Gastroesophageal sphincter (tissue), 4 donors: ENCODE data around the gene TMEM134. TPM values are rescaled to one million over a fixed set of nuclear protein-coding genes. Genes with fewer than 3 reads are reported as not detected.

ENCODE experiments used
- ATAC-seq: fragments of 150-250 bp; one replicate; pipeline ENCODE4 v1.9.1; 2016; ENCODE audit warnings: mild to moderate bottlenecking, moderate library complexity
- H3K27ac ChIP-seq, 4 donors: fragments of 200-600 bp; sonication (generic) in 3 of 4; 1 replicate in 3 of 4; 2 replicates in 1 of 4; pipeline ENCODE4 v1.5.1; 2016 to 2019
- H3K27me3 ChIP-seq: fragments of 200-600 bp; sonication (generic); one replicate; pipeline ENCODE4 v1.5.1; 2019
- H3K36me3 ChIP-seq, 2 donors: fragments of 200-600 bp; sonication (generic); one replicate each; pipeline ENCODE4 v1.5.1; 2019; ENCODE audit warnings: control low read depth in 1 of 2
- H3K4me1 ChIP-seq, 3 donors: fragments of 200-600 bp; sonication (generic); 1 replicate in 2 of 3; 2 replicates in 1 of 3; pipeline ENCODE4 v1.5.1; 2016 to 2019; ENCODE audit warnings: control low read depth in 2 of 3
- H3K4me3 ChIP-seq, 2 donors: fragments of 200-600 bp; sonication (generic); one replicate each; pipeline ENCODE4 v1.5.1; 2019; ENCODE audit warnings: mild to moderate bottlenecking in 1 of 2, moderate library complexity in 1 of 2
- H3K9me3 ChIP-seq, 3 donors: fragments of 200-600 bp; sonication (generic); one replicate each; pipeline ENCODE4 v1.5.1; 2017 to 2019; ENCODE audit warnings: control low read depth in 2 of 3
- EP300 ChIP-seq: sonication (generic); formaldehyde crosslinking; IDR thresholded peaks from one replicate; pipeline ENCODE4 v1.6.1; 2017; ENCODE audit warnings: antibody characterized with exemption, mild to moderate bottlenecking
- POLR2A ChIP-seq, 2 donors: fragments of 450-650 bp; IDR thresholded peaks; one replicate each; pipeline ENCODE4 v1.6.1; 2017; ENCODE audit warnings: antibody characterized with exemption in 2 of 2, mild to moderate bottlenecking in 2 of 2, moderate library complexity in 1 of 2
- POLR2AphosphoS5 ChIP-seq: sonication (generic); formaldehyde crosslinking; IDR thresholded peaks from one replicate; pipeline ENCODE4 v1.6.1; 2017; ENCODE audit warnings: antibody characterized with exemption
- WGBS, 2 donors: methylation state at CpG; one replicate each; pipeline ENCODE4 v1.1.5; 2018; ENCODE audit warnings: low coverage in 1 of 2; 5-methylcytosine and 5-hydroxymethylcytosine counted together
- small RNA-seq, 4 donors: library from RNA; depleted of rRNA; stranded (forward); fragments of <200 nt; gene quantifications; one replicate each; pipeline ENCODE3, GENCODE V24; 2016
- total RNA-seq, 4 donors: library from RNA; depleted of rRNA; stranded (reverse); fragments of >200 nt; gene quantifications; one replicate each; pipeline ENCODE4 v1.1.0, GENCODE V29; 2016
- TF ChIP-seq, protein P1 (sequence below), 4 experiments: fragments of 200-600 bp in 2 of 4; fragments of 450-650 bp in 2 of 4; sonication (generic) in 1 of 4; IDR thresholded peaks; one replicate each; pipeline ENCODE4 v1.5.1; 2017 to 2019; ENCODE audit warnings: antibody characterized with exemption in 4 of 4, mild to moderate bottlenecking in 2 of 4, moderate library complexity in 2 of 4

The TMEM134 gene
- total RNA-seq, 4 donors from 2014 or later = 22.2 to 35.2 (median 32.5) TPM

DNA sequence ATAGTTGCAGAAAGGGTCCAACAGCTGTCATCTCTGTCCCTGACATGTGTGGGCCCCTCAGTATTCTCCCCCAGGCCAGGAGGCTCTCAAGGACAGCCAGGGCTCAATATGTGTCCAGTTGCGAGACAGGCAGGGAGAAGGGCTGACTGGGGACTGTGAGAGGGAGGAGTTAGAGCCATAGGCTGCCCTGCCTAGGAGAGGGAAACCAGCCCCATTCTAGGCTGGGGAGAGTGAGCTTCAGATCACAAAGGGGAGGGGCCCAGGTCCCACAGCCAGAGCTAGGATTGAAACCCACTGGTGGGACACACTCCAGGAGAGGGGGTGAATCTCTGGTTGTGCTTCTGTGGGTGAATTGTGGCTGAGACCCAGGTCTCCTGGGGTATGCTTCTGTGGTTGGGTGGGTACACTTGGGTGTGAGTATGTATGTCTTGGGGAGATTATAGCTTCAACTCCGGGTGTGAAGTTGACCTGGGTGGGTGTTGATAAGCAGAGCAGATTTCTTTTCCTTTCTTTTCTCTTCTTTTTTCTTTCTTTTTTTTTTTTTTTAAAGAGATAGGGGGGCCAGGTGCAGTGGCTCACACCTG is 55.7 kb downstream of the TMEM134 start:
- H3K4me3 ChIP-seq = no peak overlapping the region
- WGBS, 2 donors = 50% methylated on average over 1 of the region's 2 CpGs; no CpG with 5 or more reads in 1 of the 2 donors
- H3K36me3 ChIP-seq = no peaks in the 10 kb centered on the region
- H3K27me3 ChIP-seq = peaks cover 48% of the 10 kb centered on the region
- ATAC-seq = no peak
- no peak overlapping the region for H3K27ac ChIP-seq
- no peaks in the 10 kb centered on the region for H3K9me3 ChIP-seq
- H3K4me1 ChIP-seq = peaks cover 0 to 56% (median 6%) of the 10 kb centered on the region in 3 donors
- TF ChIP-seq POLR2AphosphoS5 (no peak), EP300 (no peak), POLR2A (IDR thresholded peaks at IDR 0.05) (no peak)
- TF ChIP-seq, protein P1, sequence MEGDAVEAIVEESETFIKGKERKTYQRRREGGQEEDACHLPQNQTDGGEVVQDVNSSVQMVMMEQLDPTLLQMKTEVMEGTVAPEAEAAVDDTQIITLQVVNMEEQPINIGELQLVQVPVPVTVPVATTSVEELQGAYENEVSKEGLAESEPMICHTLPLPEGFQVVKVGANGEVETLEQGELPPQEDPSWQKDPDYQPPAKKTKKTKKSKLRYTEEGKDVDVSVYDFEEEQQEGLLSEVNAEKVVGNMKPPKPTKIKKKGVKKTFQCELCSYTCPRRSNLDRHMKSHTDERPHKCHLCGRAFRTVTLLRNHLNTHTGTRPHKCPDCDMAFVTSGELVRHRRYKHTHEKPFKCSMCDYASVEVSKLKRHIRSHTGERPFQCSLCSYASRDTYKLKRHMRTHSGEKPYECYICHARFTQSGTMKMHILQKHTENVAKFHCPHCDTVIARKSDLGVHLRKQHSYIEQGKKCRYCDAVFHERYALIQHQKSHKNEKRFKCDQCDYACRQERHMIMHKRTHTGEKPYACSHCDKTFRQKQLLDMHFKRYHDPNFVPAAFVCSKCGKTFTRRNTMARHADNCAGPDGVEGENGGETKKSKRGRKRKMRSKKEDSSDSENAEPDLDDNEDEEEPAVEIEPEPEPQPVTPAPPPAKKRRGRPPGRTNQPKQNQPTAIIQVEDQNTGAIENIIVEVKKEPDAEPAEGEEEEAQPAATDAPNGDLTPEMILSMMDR (IDR thresholded peaks at IDR 0.05) = no peak

DNA sequence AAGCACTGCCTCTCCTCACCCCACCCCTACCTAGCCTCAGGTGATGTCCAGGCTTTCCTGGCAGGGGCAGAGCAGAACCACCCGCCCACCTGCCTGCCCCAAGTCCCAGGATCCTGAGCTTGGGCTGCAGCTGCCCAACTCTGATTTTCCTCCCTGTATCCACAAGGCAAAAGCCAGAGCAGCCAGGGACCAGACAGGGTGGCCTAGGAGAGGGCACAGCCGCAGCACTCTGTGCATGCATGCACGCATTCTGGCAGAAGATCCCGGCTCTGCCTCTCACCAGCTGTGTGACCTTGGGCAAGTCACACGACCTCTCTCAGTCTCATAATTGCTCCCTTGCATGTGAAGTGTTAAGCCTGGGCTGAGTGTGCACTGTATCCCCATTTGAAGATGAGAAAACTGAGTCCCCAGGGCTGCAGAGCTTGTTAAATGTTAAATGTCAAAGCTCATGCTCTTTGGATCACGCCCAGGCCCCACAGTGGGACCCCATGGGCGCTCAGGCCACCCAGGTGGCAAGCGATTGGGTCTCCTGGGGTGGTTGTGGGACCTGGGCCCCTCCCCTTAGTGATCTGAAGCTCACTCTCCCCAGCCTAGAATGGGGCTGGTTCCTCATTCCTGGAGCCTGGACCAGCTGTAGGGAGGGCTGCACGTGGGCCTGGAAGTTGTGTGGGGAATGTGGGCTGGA is 56.4 kb downstream of the TMEM134 start:
- Histone ChIP-seq H3K27me3 (peaks cover 55% of the 10 kb centered on the region), H3K4me3 (no peak overlapping the region)

DNA sequence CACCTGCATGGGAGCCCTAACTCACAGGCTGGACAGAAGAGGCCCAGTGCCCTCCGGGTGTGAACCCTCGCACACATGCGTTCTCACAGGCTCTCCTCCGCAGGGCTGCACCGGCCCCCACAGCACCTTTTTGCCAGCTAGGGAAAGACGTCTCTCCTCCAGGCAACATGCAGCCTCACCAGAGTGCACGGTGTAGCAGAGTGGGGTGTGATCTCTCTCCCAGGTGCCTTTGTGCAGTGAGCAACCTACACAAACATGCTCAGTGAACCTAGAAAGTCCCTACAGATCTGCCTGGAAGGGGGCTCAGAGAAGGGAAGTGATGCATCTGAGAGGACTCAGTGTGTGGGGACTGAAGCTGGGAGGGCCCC is 57.3 kb downstream of the TMEM134 start:
- Histone ChIP-seq H3K4me3 (no peak overlapping the region), H3K9me3 (no peaks in the 10 kb centered on the region), H3K36me3 (no peaks in the 10 kb centered on the region), H3K4me1 (peaks cover 0 to 40% (median 6%) of the 10 kb centered on the region in 3 donors), H3K27me3 (peaks cover 64% of the 10 kb centered on the region), H3K27ac (no peak overlapping the region)
- WGBS, 2 donors = 10% methylated on average over 2 of the region's 7 CpGs; no CpG with 5 or more reads in 1 of the 2 donors
- ATAC-seq = no peak
- TF ChIP-seq EP300 (no peak), POLR2AphosphoS5 (no peak), POLR2A (IDR thresholded peaks at IDR 0.05) (no peak)
- TF ChIP-seq, protein P1 (IDR thresholded peaks at IDR 0.05) = no peak

More for the DNA sequence above, 56.4 kb downstream of the TMEM134 start:
- TF ChIP-seq EP300 = no peak
- TF ChIP-seq POLR2A (IDR thresholded peaks at IDR 0.05) = no peak
- TF ChIP-seq POLR2AphosphoS5 = no peak
- TF ChIP-seq, protein P1 (IDR thresholded peaks at IDR 0.05) = no peak
- Histone ChIP-seq H3K9me3 (no peaks in the 10 kb centered on the region), H3K27ac (no peak overlapping the region), H3K4me1 (peaks cover 0 to 49% (median 6%) of the 10 kb centered on the region in 3 donors), H3K36me3 (no peaks in the 10 kb centered on the region)
- no peak for ATAC-seq
- 70 to 77% methylated on average over 3 to 4 of the region's 9 CpGs for WGBS, 2 donors

Small RNA genes within 50 kb of the gene (small RNA-seq; reads per million reads assigned to genes)
- 0 to 0.13 (median 0) reads per million in 4 donors for gene MIR6752

Other genes with a start within 250 kb of the TMEM134 start
- 10 to 100 TPM; 44.0 to 76.9 (median 64.8) TPM for gene GRK2, start 202.8 kb downstream of the TMEM134 start, total RNA-seq
- 10 to 100 TPM; 25.6 to 61.6 (median 32.3) TPM for gene ANKRD13D, start 179.9 kb downstream of the TMEM134 start, total RNA-seq
- 10 to 100 TPM; 33.9 to 58.4 (median 41.9) TPM for gene SSH3, start 165.7 kb downstream of the TMEM134 start, total RNA-seq
- gene POLD4, start 115.7 kb downstream of the TMEM134 start, total RNA-seq = 10 to 100 TPM; 65.7 to 87.3 (median 74.4) TPM
- 10 to 100 TPM in 1 of 4 donors, 1 to 10 TPM in 3; 6.1 to 21.7 (median 9.4) TPM for gene CLCF1, start 95.7 kb downstream of the TMEM134 start, total RNA-seq
- 10 to 100 TPM in 2 of 4 donors, 1 to 10 TPM in 2; 8.5 to 16.0 (median 11.1) TPM for gene RAD9A, start 77.3 kb downstream of the TMEM134 start, total RNA-seq
- 10 to 100 TPM; 49.9 to 78.6 (median 63.4) TPM for gene PPP1CA, start 67.4 kb downstream of the TMEM134 start, total RNA-seq
- gene TBC1D10C, start 65.2 kb downstream of the TMEM134 start, total RNA-seq = 1 to 10 TPM in 3 of 4 donors, under 1 TPM in 1; 0.30 to 2.0 (median 1.5) TPM
- gene CARNS1, start 53.6 kb downstream of the TMEM134 start, total RNA-seq = 1 to 10 TPM in 3 of 4 donors, under 1 TPM in 1; 0.73 to 3.3 (median 1.6) TPM
- gene RPS6KB2, start 40.8 kb downstream of the TMEM134 start, total RNA-seq = 10 to 100 TPM; 35.8 to 49.7 (median 45.6) TPM
- 1 to 10 TPM; 3.5 to 6.4 (median 4.2) TPM for gene PTPRCAP, start 31.6 kb downstream of the TMEM134 start, total RNA-seq
- 10 to 100 TPM; 48.3 to 82.4 (median 67.6) TPM for gene CORO1B, start 25.8 kb downstream of the TMEM134 start, total RNA-seq
- gene GPR152, start 16.5 kb downstream of the TMEM134 start, total RNA-seq = not detected
- 1 to 10 TPM in 1 of 4 donors, under 1 TPM in 3; 0.13 to 2.4 (median 0.77) TPM for gene CABP4, start 13.9 kb downstream of the TMEM134 start, total RNA-seq
- gene AIP, start 13.8 kb upstream of the TMEM134 start, total RNA-seq = 10 to 100 TPM; 65.4 to 87.5 (median 78.1) TPM
- 10 to 100 TPM in 3 of 4 donors, 1 to 10 TPM in 1; 9.5 to 18.7 (median 15.4) TPM for gene PITPNM1, start 36.1 kb upstream of the TMEM134 start, total RNA-seq
- 10 to 100 TPM; 29.1 to 69.3 (median 53.9) TPM for gene CDK2AP2, start 38.9 kb upstream of the TMEM134 start, total RNA-seq
- not detected for gene CABP2, start 54.2 kb upstream of the TMEM134 start, total RNA-seq
- 100 to 1,000 TPM; 514 to 845 (median 628) TPM for gene GSTP1, start 114.6 kb upstream of the TMEM134 start, total RNA-seq
- 100 to 1,000 TPM; 154 to 249 (median 180) TPM for gene NDUFV1, start 137.7 kb upstream of the TMEM134 start, total RNA-seq
- 10 to 100 TPM in 1 of 4 donors, 1 to 10 TPM in 3; 2.4 to 18.5 (median 4.6) TPM for gene NUDT8, start 160.7 kb upstream of the TMEM134 start, total RNA-seq
- not detected for gene TBX10, start 170.5 kb upstream of the TMEM134 start, total RNA-seq
- gene ACY3, start 181.5 kb upstream of the TMEM134 start, total RNA-seq = not detected
- gene ALDH3B2, start 205.4 kb upstream of the TMEM134 start, total RNA-seq = 1 to 10 TPM in 1 of 4 donors, not detected in 3; 3.4 TPM